PC-9 (cell line): ENCODE results near the gene TBC1D5.

Experiments
- CTCF ChIP-seq: fragments of 200-600 bp; sonication (generic); conservative IDR thresholded peaks from 2 replicates; pipeline ENCODE4 v1.6.1; 2017; ENCODE audit warnings: mixed run types, antibody characterized with exemption, mild to moderate bottlenecking, moderate library complexity
- EZH2 ChIP-seq: fragments of 200-600 bp; sonication (generic); IDR thresholded peaks from 2 replicates; pipeline ENCODE4 v1.8.0; 2017; ENCODE audit warnings: antibody characterized with exemption, low read depth

- TF ChIP-seq CTCF (no peak), EZH2 (no peak)
Measured at GRCh38 chr3:17551333-17551732, 191.1 kb downstream of the TBC1D5 start.
